H1 (cell line): ENCODE results near the gene SCAPER. TPM values are rescaled to one million over a fixed set of nuclear protein-coding genes. Genes with fewer than 3 reads are reported as not detected.
A peak's percentile ranks its signal among the peaks of the same experiment; 100 is the strongest.

Experiments used
- ASH2L ChIP-seq: fragments of 200-600, 300-600 bp; sonication (generic); IDR thresholded peaks from one replicate; pipeline ENCODE4 v1.7.1; 2017; ENCODE audit warnings: low read length
- CTBP2 ChIP-seq: IDR thresholded peaks from 2 replicates; pipeline ENCODE4 v1.7.0; 2011; ENCODE audit warnings: borderline replicate concordance, mild to moderate bottlenecking, moderate library complexity, mixed read lengths, low read length; ENCODE audit not compliant: insufficient read depth, insufficient read length
- CTCF ChIP-seq, 3 experiments: IDR thresholded peaks; 1 replicate in 2 of 3; 2 replicates in 1 of 3; pipeline versions ENCODE4 v1.5.1 to v1.6.1; 2011; ENCODE audit warnings: low read length in 3 of 3, mild to moderate bottlenecking in 3 of 3, inconsistent platforms in 2 of 3, low read depth in 1 of 3, moderate library complexity in 1 of 3; ENCODE audit not compliant: insufficient read depth in 1 of 3; ENCODE audit errors: control extremely low read depth in 1 of 3
- EP300 ChIP-seq, 2 experiments: IDR thresholded peaks; 1 replicate in 1 of 2; 2 replicates in 1 of 2; pipeline ENCODE4 v1.6.1; 2011 to 2012; ENCODE audit warnings: low read depth in 2 of 2, low read length in 2 of 2, mild to moderate bottlenecking in 2 of 2, borderline replicate concordance in 1 of 2, inconsistent platforms in 1 of 2, moderate library complexity in 1 of 2
- FOSL1 ChIP-seq: IDR thresholded peaks from 2 replicates; pipeline ENCODE4 v1.6.1; 2011; ENCODE audit warnings: mild to moderate bottlenecking, low read depth, low read length, moderate library complexity; ENCODE audit not compliant: insufficient read depth
- GTF2F1 ChIP-seq: IDR thresholded peaks from 2 replicates; pipeline ENCODE4 v1.6.1; 2012; ENCODE audit warnings: low read depth, low read length, improper control_type of control experiment, borderline replicate concordance
- KDM1A ChIP-seq: fragments of 200-600, 300-600 bp; sonication (generic); IDR thresholded peaks from 2 replicates; pipeline ENCODE4 v1.7.1; 2016; ENCODE audit warnings: mild to moderate bottlenecking, low read length, borderline replicate concordance
- KDM4A ChIP-seq: IDR thresholded peaks from one replicate; pipeline ENCODE4 v1.7.1; 2012; ENCODE audit warnings: low read depth, mild to moderate bottlenecking, moderate library complexity, low read length, inconsistent platforms; ENCODE audit not compliant: severe bottlenecking
- MAX ChIP-seq: IDR thresholded peaks from 2 replicates; pipeline ENCODE4 v1.6.1; 2012; ENCODE audit warnings: inconsistent platforms
- PHF8 ChIP-seq: fragments of 200-600 bp; sonication (generic); conservative IDR thresholded peaks from 2 replicates; pipeline ENCODE4 v1.7.1; 2012; ENCODE audit warnings: low read depth, mild to moderate bottlenecking, inconsistent platforms, low read length, moderate library complexity
- POLR2AphosphoS5 ChIP-seq: IDR thresholded peaks from 2 replicates; pipeline ENCODE4 v1.6.1; 2011; ENCODE audit warnings: low read depth, low read length
- POU5F1 ChIP-seq: IDR thresholded peaks from 2 replicates; pipeline ENCODE4 v1.6.1; 2011; ENCODE audit warnings: low read depth, mild to moderate bottlenecking, low read length, moderate library complexity
- RAD21 ChIP-seq, 2 experiments: IDR thresholded peaks in 1 of 2; conservative IDR thresholded peaks in 1 of 2; 2 replicates each; pipeline ENCODE4 v1.6.1; 2011; ENCODE audit warnings: low read depth in 2 of 2, low read length in 2 of 2, improper control_type of control experiment in 1 of 2, inconsistent platforms in 1 of 2, mild to moderate bottlenecking in 1 of 2, moderate library complexity in 1 of 2
- RNF2 ChIP-seq: fragments of 200-900, 300-1000 bp; sonication (generic); IDR thresholded peaks from 2 replicates; pipeline ENCODE4 v1.7.1; 2016; ENCODE audit warnings: borderline replicate concordance, low read depth, mild to moderate bottlenecking, antibody characterized with exemption, low read length; ENCODE audit not compliant: poor library complexity, severe bottlenecking; ENCODE audit errors: missing control alignments
- SP2 ChIP-seq: IDR thresholded peaks from 2 replicates; pipeline ENCODE4 v1.6.1; 2012; ENCODE audit warnings: mild to moderate bottlenecking, low read length, inconsistent platforms
- SP4 ChIP-seq: IDR thresholded peaks from 2 replicates; pipeline ENCODE4 v1.6.1; 2012; ENCODE audit warnings: low read length, inconsistent platforms
- TAF7 ChIP-seq: optimal IDR thresholded peaks from 2 replicates; pipeline ENCODE3; 2011; ENCODE audit warnings: low read depth, mild to moderate bottlenecking, inconsistent platforms, low read length, moderate library complexity, borderline replicate concordance
- TBP ChIP-seq: IDR thresholded peaks from 2 replicates; pipeline ENCODE4 v1.6.1; 2011; ENCODE audit warnings: low read depth, low read length, improper control_type of control experiment
- TCF12 ChIP-seq: IDR thresholded peaks from 2 replicates; pipeline ENCODE4 v1.6.1; 2011; ENCODE audit warnings: low read depth, mild to moderate bottlenecking, low read length
- YY1 ChIP-seq: IDR thresholded peaks from 2 replicates; pipeline ENCODE4 v1.6.1; 2011; ENCODE audit warnings: low read depth, mild to moderate bottlenecking, low read length
- polyA plus RNA-seq, 7 experiments: library from polyadenylated mRNA; depleted of rRNA in 3 of 7; stranded (reverse) in 5 of 7; unstranded in 2 of 7; fragments of >200 nt in 5 of 7; fragments of 200-250 nt in 2 of 7; gene quantifications; 1 replicate in 5 of 7; 2 replicates in 1 of 7; 4 replicates in 1 of 7; pipeline versions ENCODE4 v1.2.1 to v1.2.3, GENCODE V29; 2011 to 2013; ENCODE audit warnings: missing spikeins in 2 of 7, mixed read lengths in 2 of 7
- total RNA-seq: library from RNA; stranded (reverse); fragmentation: NEBNext Ultra II Directional; extraction: Animal tissue kit (Norgen Biotek cat#: 25700); gene quantifications from 2 replicates; pipeline ENCODE4 v1.2.1, GENCODE V29; 2021

The SCAPER gene
- total and polyA plus RNA-seq, 2 of the 8 experiments (the other 6 are each of a cell fraction or from before 2014, with no cell fraction given) = 1.6 to 6.8 TPM

- TF ChIP-seq RAD21 (IDR thresholded peaks at IDR 0.05 in 1 of 2, conservative IDR thresholded peaks at IDR 0.05 in 1 of 2; ENCODE audit: low read depth in 2 of 2, low read length in 2 of 2) = no peak
- 0 out of 2 replicates have a peak, but pooled peaks have one; percentile 15 for TF ChIP-seq TBP
- TF ChIP-seq TCF12 = no peak
- TF ChIP-seq SP2 = no peak
- TF ChIP-seq GTF2F1 = no peak
- TF ChIP-seq KDM1A = peak; percentile 39; the same call in 1 of the 2 replicates
- TF ChIP-seq EP300 (IDR thresholded peaks at IDR 0.05; ENCODE audit: borderline replicate concordance in 1 of 2, low read depth in 2 of 2, low read length in 2 of 2) = no peak
- no peak for TF ChIP-seq FOSL1
- TF ChIP-seq CTCF (IDR thresholded peaks at IDR 0.05; ENCODE audit: control extremely low read depth in 1 of 3, insufficient read depth in 1 of 3, low read depth in 1 of 3, low read length in 3 of 3) = no peak
- peak; percentile 90 for TF ChIP-seq CTBP2
- peak; percentile 67 for TF ChIP-seq RNF2
- TF ChIP-seq ASH2L = peak; percentile 81
- no peak for TF ChIP-seq SP4
- TF ChIP-seq POU5F1 = no peak
- no peak for TF ChIP-seq TAF7
- TF ChIP-seq YY1 = no peak; the same call in 1 of the 2 replicates
- TF ChIP-seq MAX = peak; percentile 34
- peak; percentile 82 for TF ChIP-seq KDM4A
- TF ChIP-seq POLR2AphosphoS5 = no peak
- 0 out of 2 replicates have a peak, but pooled peaks have one; percentile 23 for TF ChIP-seq PHF8
Observed at GRCh38 chr15:76345880-76346668, 559.1 kb downstream of the SCAPER start (continued).
